Measurements from ENCODE around the gene RNF32. TPM values are rescaled to one million over a fixed set of nuclear protein-coding genes. Genes with fewer than 3 reads are reported as not detected.

RNF32 gene
- total RNA-seq, 1 experiment from 2014 or later, result 1.3 TPM

DNA sequence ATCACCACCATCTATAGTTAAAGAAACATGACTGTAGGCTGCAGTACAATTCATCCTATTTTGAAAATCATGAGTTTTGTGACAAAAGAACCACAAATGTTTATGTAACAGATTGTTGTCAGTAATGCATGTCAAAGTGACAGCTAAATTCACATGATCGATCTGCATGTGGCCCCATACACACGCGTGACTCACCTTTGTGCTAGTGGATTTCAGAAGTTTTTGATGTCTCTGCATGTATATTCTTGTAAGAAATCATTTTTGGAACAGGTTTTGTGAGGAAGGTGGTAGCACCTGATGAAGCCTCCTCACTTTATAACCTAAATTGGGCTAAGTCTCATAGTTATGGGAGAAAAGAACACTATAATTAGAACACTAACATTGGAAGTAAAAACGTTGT is 17.1 kb downstream of the RNF32 start:
- H3K36me3 ChIP-seq (ENCODE audit: insufficient read depth, low read length), result no peaks in the 10 kb centered on the region
- no peak for DNase-seq
- no peak overlapping the region for H3K4me3 ChIP-seq (ENCODE audit: low read length)
- H3K79me2 ChIP-seq (ENCODE audit: low read length), result no peaks in the 10 kb centered on the region
- no peak overlapping the region for H3K27ac ChIP-seq (ENCODE audit: low read length)
- no peaks in the 10 kb centered on the region for H3K4me1 ChIP-seq (ENCODE audit: low read length)
- no peaks in the 10 kb centered on the region for H3K27me3 ChIP-seq (ENCODE audit: low read length)
- H3K9ac ChIP-seq (ENCODE audit: low read length), result no peak overlapping the region
- no peaks in the 10 kb centered on the region for H3K9me3 ChIP-seq (ENCODE audit: low read length)
- no peaks in the 10 kb centered on the region for H4K20me1 ChIP-seq (ENCODE audit: insufficient read depth, low read depth, low read length)
- no peak overlapping the region for H2AFZ ChIP-seq (ENCODE audit: low read length)
- H3K9me2 ChIP-seq (replicated peaks; ENCODE audit: insufficient read depth, low read length), result no peaks in the 10 kb centered on the region
- H3K4me2 ChIP-seq (ENCODE audit: low read depth, low read length, poor library complexity, severe bottlenecking), result no peak overlapping the region

DNA sequence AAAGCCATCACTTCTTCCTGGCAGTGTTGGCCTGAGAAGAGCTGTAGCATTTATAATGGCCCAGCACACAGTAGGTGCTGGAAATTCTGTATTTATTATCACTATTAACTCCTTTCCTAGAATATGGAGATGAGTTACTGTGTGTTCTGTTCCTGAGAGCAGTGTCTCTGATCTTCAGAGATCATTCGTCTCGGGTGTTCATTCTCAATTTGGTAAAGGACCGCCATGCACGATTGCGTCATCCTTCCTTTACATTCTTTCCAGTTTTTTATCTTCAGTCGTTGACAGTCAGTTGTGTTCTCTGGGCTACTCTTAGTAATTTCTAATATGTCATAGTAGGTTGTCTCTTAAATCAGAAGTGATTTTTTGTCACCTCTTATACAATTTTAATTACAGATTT is 18.6 kb downstream of the RNF32 start:
- no peak overlapping the region for H3K4me3 ChIP-seq (ENCODE audit: low read length)
- no peaks in the 10 kb centered on the region for H4K20me1 ChIP-seq (ENCODE audit: insufficient read depth, low read depth, low read length)
- no peak overlapping the region for H3K4me2 ChIP-seq (ENCODE audit: low read depth, low read length, poor library complexity, severe bottlenecking)
- no peak overlapping the region for H3K9ac ChIP-seq (ENCODE audit: low read length)
- H3K9me3 ChIP-seq (ENCODE audit: low read length), result no peaks in the 10 kb centered on the region
- H3K27me3 ChIP-seq (ENCODE audit: low read length), result no peaks in the 10 kb centered on the region
- H3K36me3 ChIP-seq (ENCODE audit: insufficient read depth, low read length), result no peaks in the 10 kb centered on the region
- no peak overlapping the region for H2AFZ ChIP-seq (ENCODE audit: low read length)
- no peaks in the 10 kb centered on the region for H3K4me1 ChIP-seq (ENCODE audit: low read length)
- no peaks in the 10 kb centered on the region for H3K79me2 ChIP-seq (ENCODE audit: low read length)
- H3K9me2 ChIP-seq (replicated peaks; ENCODE audit: insufficient read depth, low read length), result no peaks in the 10 kb centered on the region
- DNase-seq, result no peak
- H3K27ac ChIP-seq (ENCODE audit: low read length), result no peak overlapping the region

DNA sequence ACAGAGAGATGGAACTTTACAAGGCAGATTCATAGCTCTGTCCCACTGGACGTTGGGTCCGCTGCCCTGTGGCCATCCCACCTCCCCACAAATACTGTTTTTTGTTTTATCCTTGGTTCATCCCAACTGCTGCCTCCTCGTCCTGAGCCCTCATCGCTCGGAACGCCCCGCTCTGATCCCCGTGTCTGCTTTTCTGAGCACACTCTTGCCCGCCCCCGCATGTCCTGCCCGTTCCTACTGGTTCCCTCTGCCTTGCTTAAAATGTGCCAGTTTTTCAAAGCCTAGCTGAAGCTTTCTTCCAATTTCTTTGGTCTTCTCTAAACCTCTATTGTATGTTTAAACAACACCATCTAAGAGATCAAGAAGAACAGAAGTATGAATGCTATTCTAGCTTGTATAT is 19.4 kb downstream of the RNF32 start:
- H3K27me3 ChIP-seq (ENCODE audit: low read length), result no peaks in the 10 kb centered on the region
- H2AFZ ChIP-seq (ENCODE audit: low read length), result no peak overlapping the region
- no peak overlapping the region for H3K4me2 ChIP-seq (ENCODE audit: low read depth, low read length, poor library complexity, severe bottlenecking)
- H3K27ac ChIP-seq (ENCODE audit: low read length), result no peak overlapping the region
- H3K4me3 ChIP-seq (ENCODE audit: low read length), result no peak overlapping the region
- no peak for DNase-seq
- H3K36me3 ChIP-seq (ENCODE audit: insufficient read depth, low read length), result no peaks in the 10 kb centered on the region
- H3K9ac ChIP-seq (ENCODE audit: low read length), result no peak overlapping the region
- no peaks in the 10 kb centered on the region for H3K9me2 ChIP-seq (replicated peaks; ENCODE audit: insufficient read depth, low read length)
- no peaks in the 10 kb centered on the region for H3K9me3 ChIP-seq (ENCODE audit: low read length)
- H4K20me1 ChIP-seq (ENCODE audit: insufficient read depth, low read depth, low read length), result no peaks in the 10 kb centered on the region
- no peaks in the 10 kb centered on the region for H3K4me1 ChIP-seq (ENCODE audit: low read length)
- no peaks in the 10 kb centered on the region for H3K79me2 ChIP-seq (ENCODE audit: low read length)

DNA sequence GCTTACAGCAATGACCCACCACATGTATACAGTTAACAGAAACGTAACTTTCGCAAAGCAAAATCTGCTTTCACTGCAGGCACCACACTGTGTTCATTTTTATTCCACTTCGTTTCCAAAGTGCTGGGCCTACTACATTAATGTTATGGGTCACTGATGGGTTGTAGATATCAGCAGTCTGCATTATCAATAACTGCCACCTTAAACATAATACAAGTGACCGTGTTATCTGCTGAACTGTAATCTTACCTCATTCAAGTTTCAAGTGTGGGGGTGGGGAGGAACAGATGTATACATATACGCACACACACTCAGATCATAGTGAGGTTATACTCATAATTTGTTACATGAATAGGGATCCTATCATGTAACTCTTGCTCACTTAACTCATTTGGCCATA is 21.1 kb downstream of the RNF32 start:
- no peak overlapping the region for H3K4me2 ChIP-seq (ENCODE audit: low read depth, low read length, poor library complexity, severe bottlenecking)
- H3K79me2 ChIP-seq (ENCODE audit: low read length), result no peaks in the 10 kb centered on the region
- no peaks in the 10 kb centered on the region for H3K27me3 ChIP-seq (ENCODE audit: low read length)
- no peaks in the 10 kb centered on the region for H3K36me3 ChIP-seq (ENCODE audit: insufficient read depth, low read length)
- no peak for DNase-seq
- H3K9me3 ChIP-seq (ENCODE audit: low read length), result no peaks in the 10 kb centered on the region
- H3K9ac ChIP-seq (ENCODE audit: low read length), result no peak overlapping the region
- H2AFZ ChIP-seq (ENCODE audit: low read length), result no peak overlapping the region
- no peak overlapping the region for H3K27ac ChIP-seq (ENCODE audit: low read length)
- no peaks in the 10 kb centered on the region for H3K4me1 ChIP-seq (ENCODE audit: low read length)
- H3K9me2 ChIP-seq (replicated peaks; ENCODE audit: insufficient read depth, low read length), result no peaks in the 10 kb centered on the region
- no peaks in the 10 kb centered on the region for H4K20me1 ChIP-seq (ENCODE audit: insufficient read depth, low read depth, low read length)
- H3K4me3 ChIP-seq (ENCODE audit: low read length), result no peak overlapping the region

DNA sequence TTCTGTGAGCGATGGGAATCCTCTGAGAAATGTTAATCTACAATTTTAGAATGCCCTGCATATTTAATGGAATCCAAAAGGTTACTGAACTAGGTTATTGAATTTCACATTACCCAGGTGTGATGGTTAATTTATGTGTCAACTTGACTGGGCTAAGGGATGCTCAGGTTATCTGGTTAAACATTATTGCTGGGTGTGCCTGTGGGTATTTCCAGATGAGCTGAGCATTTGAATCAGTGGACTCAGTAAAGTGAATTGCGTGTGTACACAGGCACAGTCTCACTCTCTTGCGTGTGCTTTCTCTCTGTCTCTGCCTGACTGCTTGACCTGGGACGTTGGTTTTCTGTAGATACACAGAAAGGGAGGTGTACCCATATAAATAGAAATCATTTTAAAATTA is 21.7 kb downstream of the RNF32 start:
- Histone ChIP-seq H3K27me3 (ENCODE audit: low read length) (no peaks in the 10 kb centered on the region), H3K9me2 (replicated peaks; ENCODE audit: insufficient read depth, low read length) (no peaks in the 10 kb centered on the region), H4K20me1 (ENCODE audit: insufficient read depth, low read depth, low read length) (no peaks in the 10 kb centered on the region), H3K9me3 (ENCODE audit: low read length) (no peaks in the 10 kb centered on the region), H3K9ac (ENCODE audit: low read length) (no peak overlapping the region), H3K79me2 (ENCODE audit: low read length) (no peaks in the 10 kb centered on the region), H3K4me1 (ENCODE audit: low read length) (no peaks in the 10 kb centered on the region), H3K36me3 (ENCODE audit: insufficient read depth, low read length) (no peaks in the 10 kb centered on the region), H3K4me3 (ENCODE audit: low read length) (no peak overlapping the region), H3K4me2 (ENCODE audit: low read depth, low read length, poor library complexity, severe bottlenecking) (no peak overlapping the region), H2AFZ (ENCODE audit: low read length) (no peak overlapping the region), H3K27ac (ENCODE audit: low read length) (no peak overlapping the region)
- no peak for DNase-seq

DNA sequence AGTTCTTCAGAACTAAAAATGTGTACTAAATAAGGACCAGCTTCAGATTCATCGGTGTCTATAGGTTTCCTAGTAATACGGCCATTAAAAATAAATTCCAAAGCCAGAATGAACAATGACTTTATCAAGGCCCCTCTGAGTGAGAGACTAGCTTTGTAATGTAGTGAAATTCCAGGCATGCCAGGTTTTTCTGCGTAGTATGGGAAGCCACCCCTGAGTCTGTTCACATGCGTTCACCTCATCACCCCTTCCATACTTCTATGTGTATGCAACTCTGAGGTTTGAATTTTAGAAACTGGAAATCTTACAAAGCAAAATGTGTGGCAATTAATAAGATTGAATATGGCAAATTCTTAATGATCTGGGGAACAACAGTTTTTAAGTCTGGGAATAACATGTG is 24.5 kb downstream of the RNF32 start:
- no peak overlapping the region for H3K4me2 ChIP-seq (ENCODE audit: low read depth, low read length, poor library complexity, severe bottlenecking)
- H3K4me1 ChIP-seq (ENCODE audit: low read length), result no peaks in the 10 kb centered on the region
- no peak for DNase-seq

DNA sequence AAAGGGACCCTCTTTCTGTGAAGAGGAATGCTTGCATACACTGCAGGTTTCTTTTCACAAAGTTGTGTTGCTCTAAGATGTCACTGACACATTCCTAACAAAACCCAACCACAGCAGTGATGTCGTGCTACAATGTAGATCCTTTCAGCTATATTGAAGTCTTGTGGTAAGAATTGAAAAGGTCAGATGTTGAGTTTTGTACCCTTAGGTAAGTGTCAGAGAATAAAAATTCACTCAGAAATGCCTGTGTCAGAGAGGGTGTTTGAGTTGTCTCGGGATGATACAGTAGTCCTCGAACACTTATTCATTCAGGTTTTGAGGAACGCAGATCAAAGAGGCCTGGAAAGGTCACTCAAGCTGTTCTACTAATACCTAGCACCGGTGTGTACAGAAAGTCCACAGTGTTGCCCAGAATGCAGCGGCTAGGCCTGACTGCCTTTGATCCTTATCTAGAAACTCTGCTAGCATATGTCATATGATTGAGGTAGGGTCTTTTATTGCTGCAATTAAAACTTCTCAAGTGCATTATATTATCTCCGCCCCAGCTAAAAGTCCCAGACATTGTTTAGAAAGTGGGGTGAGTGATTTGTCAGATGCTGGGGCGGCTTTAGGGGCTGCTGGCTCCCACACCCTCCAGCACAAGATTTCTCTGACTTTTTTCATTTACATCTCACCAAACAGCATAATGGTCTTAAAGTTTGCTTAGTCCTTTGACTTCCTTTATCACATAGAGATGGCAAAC is 26.0 kb downstream of the RNF32 start:
- Histone ChIP-seq H3K9ac (ENCODE audit: low read length) (no peak overlapping the region), H3K4me1 (ENCODE audit: low read length) (no peaks in the 10 kb centered on the region), H3K79me2 (ENCODE audit: low read length) (no peaks in the 10 kb centered on the region), H3K4me2 (ENCODE audit: low read depth, low read length, poor library complexity, severe bottlenecking) (no peak overlapping the region), H3K27me3 (ENCODE audit: low read length) (no peaks in the 10 kb centered on the region), H3K9me3 (ENCODE audit: low read length) (no peaks in the 10 kb centered on the region), H2AFZ (ENCODE audit: low read length) (no peak overlapping the region), H3K4me3 (ENCODE audit: low read length) (no peak overlapping the region), H3K9me2 (replicated peaks; ENCODE audit: insufficient read depth, low read length) (no peaks in the 10 kb centered on the region), H3K36me3 (ENCODE audit: insufficient read depth, low read length) (no peaks in the 10 kb centered on the region), H4K20me1 (ENCODE audit: insufficient read depth, low read depth, low read length) (no peaks in the 10 kb centered on the region), H3K27ac (ENCODE audit: low read length) (no peak overlapping the region)
- DNase-seq, result no peak

More for the DNA sequence above, 24.5 kb downstream of the RNF32 start:
- Histone ChIP-seq H3K9me3 (ENCODE audit: low read length) (no peaks in the 10 kb centered on the region), H3K27ac (ENCODE audit: low read length) (no peak overlapping the region), H3K4me3 (ENCODE audit: low read length) (no peak overlapping the region), H2AFZ (ENCODE audit: low read length) (no peak overlapping the region), H3K9ac (ENCODE audit: low read length) (no peak overlapping the region), H3K79me2 (ENCODE audit: low read length) (no peaks in the 10 kb centered on the region), H3K36me3 (ENCODE audit: insufficient read depth, low read length) (no peaks in the 10 kb centered on the region), H3K27me3 (ENCODE audit: low read length) (no peaks in the 10 kb centered on the region), H3K9me2 (replicated peaks; ENCODE audit: insufficient read depth, low read length) (no peaks in the 10 kb centered on the region), H4K20me1 (ENCODE audit: insufficient read depth, low read depth, low read length) (no peaks in the 10 kb centered on the region)

DNA sequence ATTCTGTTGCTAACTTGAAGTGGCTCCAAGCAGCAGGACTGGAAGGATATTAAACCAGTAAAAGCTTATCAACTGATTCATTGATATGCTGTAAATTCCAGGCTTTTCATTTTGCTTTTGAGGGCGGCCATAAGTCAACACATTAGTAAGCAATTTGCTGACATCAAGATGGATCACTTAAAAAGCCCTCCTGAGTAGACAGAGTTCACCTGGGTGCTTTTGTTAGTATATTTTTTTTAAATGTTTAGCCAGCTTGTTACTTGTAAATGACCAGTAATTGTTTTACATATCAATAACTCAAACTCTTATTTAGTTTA is 26.5 kb downstream of the RNF32 start:
- Histone ChIP-seq H3K27ac (ENCODE audit: low read length) (no peak overlapping the region), H3K27me3 (ENCODE audit: low read length) (no peaks in the 10 kb centered on the region), H3K9me3 (ENCODE audit: low read length) (no peaks in the 10 kb centered on the region), H4K20me1 (ENCODE audit: insufficient read depth, low read depth, low read length) (no peaks in the 10 kb centered on the region), H3K4me1 (ENCODE audit: low read length) (no peaks in the 10 kb centered on the region), H3K4me2 (ENCODE audit: low read depth, low read length, poor library complexity, severe bottlenecking) (no peak overlapping the region), H3K36me3 (ENCODE audit: insufficient read depth, low read length) (no peaks in the 10 kb centered on the region), H3K79me2 (ENCODE audit: low read length) (no peaks in the 10 kb centered on the region), H3K9ac (ENCODE audit: low read length) (no peak overlapping the region), H2AFZ (ENCODE audit: low read length) (no peak overlapping the region), H3K4me3 (ENCODE audit: low read length) (no peak overlapping the region), H3K9me2 (replicated peaks; ENCODE audit: insufficient read depth, low read length) (no peaks in the 10 kb centered on the region)
- no peak for DNase-seq

All from Karpas-422 (cell line).